HepG2 (cell line): ENCODE results near the gene TACC3. TPM values are rescaled to one million over a fixed set of nuclear protein-coding genes. Genes with fewer than 3 reads are reported as not detected.
A peak's percentile ranks its signal among the peaks of the same experiment; 100 is the strongest.

Experiments
- ATAC-seq: fragments of 200-7000 bp; cut with Tn5 transposase; 3 replicates; pipeline ENCODE4 v1.9.1; 2020; ENCODE audit warnings: mild to moderate bottlenecking, moderate library complexity
- BruUV-seq: library from RNA; stranded (reverse); fragments of 400-500 nt; replicated peaks from 2 replicates; lab custom pipeline; 2021; lab: Mats Ljungman, UMichigan
- CTCF ChIA-PET: fragments of 300-600 bp; formaldehyde crosslinking; extraction: SDS; loops from one replicate; lab custom pipeline; 2021; ENCODE audit warnings: low total read pairs, inconsistent platforms, low intra/inter-chr PET ratio; lab: Yijun Ruan, JAX
- POLR2A ChIA-PET: fragments of 350-600 bp; sonication (Branson Sonifier 250); formaldehyde crosslinking; loops from one replicate; lab custom pipeline; 2020; ENCODE audit warnings: antibody characterized with exemption, inconsistent platforms; lab: Yijun Ruan, JAX
- DNase-seq: peaks from one replicate; pipeline ENCODE4 v3.0.0-alpha.2; 2015; ENCODE audit warnings: low spot score
- FAIRE-seq: peaks from 3 replicates; lab custom pipeline; 2011; peaks lifted over from hg19 to GRCh38; lab: Jason Lieb, UNC
- H2AFZ ChIP-seq: one replicate; pipeline ENCODE4 v1.6.1; 2011; ENCODE audit warnings: low read length, inconsistent platforms
- H3K27ac ChIP-seq: fragments of 300-600 bp; 3 replicates; pipeline ENCODE4 v1.8.0; 2011; ENCODE audit warnings: mixed run types, mild to moderate bottlenecking, mixed read lengths, low read length, inconsistent platforms; ENCODE audit not compliant: insufficient read depth; ENCODE audit errors: extremely low read length
- H3K27me3 ChIP-seq, 2 experiments: fragments of 200-600 bp in 1 of 2; 2 replicates in 1 of 2; 3 replicates in 1 of 2; pipeline versions ENCODE4 v1.6.0 to v1.8.0; 2011; ENCODE audit warnings: low read length in 2 of 2, mild to moderate bottlenecking in 2 of 2, moderate library complexity in 2 of 2, inconsistent platforms in 1 of 2; ENCODE audit not compliant: insufficient read depth in 2 of 2, control insufficient read depth in 1 of 2
- H3K36me3 ChIP-seq, 2 experiments: fragments of 200-600 bp in 1 of 2; replicated peaks in 1 of 2; 2 replicates in 1 of 2; 3 replicates in 1 of 2; pipeline versions ENCODE4 v1.5.1 to v1.8.0; 2011; ENCODE audit warnings: low read length in 2 of 2, inconsistent platforms in 1 of 2; ENCODE audit not compliant: insufficient read depth in 2 of 2, control insufficient read depth in 1 of 2
- H3K4me1 ChIP-seq: 2 replicates; pipeline ENCODE4 v1.5.1; 2012; ENCODE audit warnings: low read length, inconsistent platforms; ENCODE audit not compliant: insufficient read depth
- H3K4me2 ChIP-seq: 2 replicates; pipeline ENCODE4 v1.6.0; 2011; ENCODE audit warnings: low read depth, low read length, inconsistent platforms
- H3K4me3 ChIP-seq, 3 experiments: fragments of 200-600 bp in 1 of 3; sonication (generic), shearing (Covaris generic) in 1 of 3; replicated peaks in 1 of 3; 2 replicates each; pipeline ENCODE4 v1.5.1; 2011 to 2016; ENCODE audit warnings: low read length in 3 of 3, inconsistent platforms in 2 of 3, low read depth in 2 of 3, mild to moderate bottlenecking in 2 of 3, control low read depth in 1 of 3, mixed read lengths in 1 of 3; ENCODE audit not compliant: insufficient read depth in 1 of 3
- H3K79me2 ChIP-seq: one replicate; pipeline ENCODE4 v1.6.1; 2011; ENCODE audit warnings: low read length, inconsistent platforms; ENCODE audit not compliant: insufficient read depth
- H3K9ac ChIP-seq: 2 replicates; pipeline ENCODE4 v1.6.0; 2011; ENCODE audit warnings: mild to moderate bottlenecking, low read depth, low read length, inconsistent platforms; ENCODE audit not compliant: insufficient read depth
- H3K9me3 ChIP-seq: 2 replicates; pipeline ENCODE4 v1.5.1; 2012; ENCODE audit warnings: mild to moderate bottlenecking, low read length
- H4K20me1 ChIP-seq: 2 replicates; pipeline ENCODE4 v1.6.0; 2011; ENCODE audit warnings: inconsistent platforms, mild to moderate bottlenecking, low read length, moderate library complexity; ENCODE audit not compliant: insufficient read depth
- CBFB ChIP-seq: sonication (generic); formaldehyde crosslinking; IDR thresholded peaks from 2 replicates; pipeline ENCODE4 v1.4.0; 2020; ENCODE audit warnings: missing genetic modification reagents
- CCAR2 ChIP-seq: fragments of 200-400 bp; formaldehyde crosslinking; optimal IDR thresholded peaks from 2 replicates; pipeline ENCODE3; 2018; ENCODE audit warnings: low read depth, mild to moderate bottlenecking, low read length, moderate library complexity
- EP300 ChIP-seq, 3 experiments: sonication (generic) in 1 of 3; formaldehyde crosslinking in 1 of 3; IDR thresholded peaks; 2 replicates each; pipeline versions ENCODE4 v1.5.1 to v1.6.1; 2011 to 2020; ENCODE audit warnings: low read depth in 2 of 3, low read length in 2 of 3, borderline replicate concordance in 1 of 3, improper control_type of control experiment in 1 of 3, mild to moderate bottlenecking in 1 of 3, missing genetic modification reagents in 1 of 3, moderate library complexity in 1 of 3
- ETV5 ChIP-seq: IDR thresholded peaks from 2 replicates; pipeline ENCODE4 v1.6.1; 2018; ENCODE audit warnings: missing biosample characterization, missing genetic modification reagents, inconsistent platforms, borderline replicate concordance
- GPN1 ChIP-seq: sonication (generic); formaldehyde crosslinking; IDR thresholded peaks from 2 replicates; pipeline ENCODE4 v1.5.1; 2020; ENCODE audit warnings: missing genetic modification reagents, borderline replicate concordance
- MED1 ChIP-seq: sonication (generic); formaldehyde crosslinking; IDR thresholded peaks from 2 replicates; pipeline ENCODE4 v1.4.0; 2020; ENCODE audit warnings: missing genetic modification reagents
- MTA1 ChIP-seq: sonication (generic); formaldehyde crosslinking; IDR thresholded peaks from 2 replicates; pipeline ENCODE4 v1.4.0; 2020; ENCODE audit warnings: missing genetic modification reagents, mild to moderate bottlenecking, borderline replicate concordance
- SMAD1 ChIP-seq: sonication (generic); formaldehyde crosslinking; IDR thresholded peaks from 2 replicates; pipeline ENCODE4 v1.4.0; 2020; ENCODE audit warnings: missing genetic modification reagents, low read depth, mild to moderate bottlenecking, borderline replicate concordance
- SRSF9 ChIP-seq: fragments of 200-400 bp; formaldehyde crosslinking; IDR thresholded peaks from 2 replicates; pipeline ENCODE4 v1.6.1; 2018; ENCODE audit warnings: borderline replicate concordance, mild to moderate bottlenecking, low read depth, low read length; ENCODE audit not compliant: insufficient read depth, poor library complexity, severe bottlenecking
- TBX3 ChIP-seq: fragments of 450-650 bp; IDR thresholded peaks from 2 replicates; pipeline ENCODE4 v1.6.1; 2017; ENCODE audit warnings: antibody characterized with exemption, mild to moderate bottlenecking, inconsistent platforms, borderline replicate concordance
- ZNF282 ChIP-seq: fragments of 450-650 bp; IDR thresholded peaks from 2 replicates; pipeline ENCODE4 v1.6.1; 2018; ENCODE audit not compliant: partially characterized antibody
- ZNF326 ChIP-seq: sonication (generic); formaldehyde crosslinking; IDR thresholded peaks from 2 replicates; pipeline ENCODE4 v1.4.0; 2020; ENCODE audit warnings: missing genetic modification reagents, borderline replicate concordance
- ZNF558 ChIP-seq: sonication (generic); formaldehyde crosslinking; IDR thresholded peaks from 2 replicates; pipeline ENCODE4 v1.9.0; 2022; ENCODE audit warnings: mild to moderate bottlenecking, missing genetic modification reagents, borderline replicate concordance
- ZNF564 ChIP-seq: sonication (generic); formaldehyde crosslinking; IDR thresholded peaks from 2 replicates; pipeline ENCODE4 v1.8.1; 2023; ENCODE audit warnings: mild to moderate bottlenecking, missing genetic modification reagents
- ZNF775 ChIP-seq: sonication (generic); formaldehyde crosslinking; IDR thresholded peaks from 2 replicates; pipeline ENCODE4 v1.4.0; 2020; ENCODE audit warnings: missing genetic modification reagents, mild to moderate bottlenecking, moderate library complexity, borderline replicate concordance
- WGBS: methylation state at CpG from one replicate; pipeline ENCODE4 v1.1.6; 2017; ENCODE audit warnings: low lambda C conversion rate; 5-methylcytosine and 5-hydroxymethylcytosine counted together
- in situ Hi-C: cut with HindIII; loops from 2 replicates; pipeline ENCODE4 v1.10.0; 2017; ENCODE audit warnings: low pct_unique_long_range_greater_than_20kb; ENCODE audit not compliant: extremely low pct_ligation_motif_present
- intact Hi-C: fragments of 100-400 bp; cut with micrococcal nuclease; formaldehyde crosslinking; loops from one replicate; pipeline ENCODE4 v1.10.0; 2022; ENCODE audit not compliant: unreplicated experiment
- polyA plus RNA-seq, 8 experiments: library from polyadenylated mRNA; depleted of rRNA in 3 of 8; stranded (reverse) in 7 of 8; unstranded in 1 of 8; fragments of >200 nt; fragmentation: Illumina TruSeq in 4 of 8; extraction: Trizol in 4 of 8; gene quantifications; 2 replicates each; pipeline versions ENCODE4 v1.2.1 to v1.2.3, GENCODE V29; 2011 to 2016; ENCODE audit warnings: low read depth in 4 of 8, missing spikeins in 1 of 8, mixed read lengths in 1 of 8; ENCODE audit not compliant: insufficient read depth in 1 of 8
- total RNA-seq, 5 experiments: library from RNA; depleted of rRNA; stranded (reverse); fragments of >200 nt; fragmentation: Illumina TruSeq; extraction: Trizol; gene quantifications; 2 replicates each; pipeline ENCODE4 v1.2.3, GENCODE V29; 2016; ENCODE audit warnings: low read depth in 1 of 5
- TF ChIP-seq, protein P1 (sequence below): sonication (generic); formaldehyde crosslinking; IDR thresholded peaks from 2 replicates; pipeline ENCODE4 v1.5.1; 2020; ENCODE audit warnings: mild to moderate bottlenecking, missing genetic modification reagents, borderline replicate concordance

The TACC3 gene
- total and polyA plus RNA-seq, 2 of the 13 experiments (the other 11 are each of a cell fraction or from before 2014, with no cell fraction given): 20.3 to 21.2 TPM

DNA sequence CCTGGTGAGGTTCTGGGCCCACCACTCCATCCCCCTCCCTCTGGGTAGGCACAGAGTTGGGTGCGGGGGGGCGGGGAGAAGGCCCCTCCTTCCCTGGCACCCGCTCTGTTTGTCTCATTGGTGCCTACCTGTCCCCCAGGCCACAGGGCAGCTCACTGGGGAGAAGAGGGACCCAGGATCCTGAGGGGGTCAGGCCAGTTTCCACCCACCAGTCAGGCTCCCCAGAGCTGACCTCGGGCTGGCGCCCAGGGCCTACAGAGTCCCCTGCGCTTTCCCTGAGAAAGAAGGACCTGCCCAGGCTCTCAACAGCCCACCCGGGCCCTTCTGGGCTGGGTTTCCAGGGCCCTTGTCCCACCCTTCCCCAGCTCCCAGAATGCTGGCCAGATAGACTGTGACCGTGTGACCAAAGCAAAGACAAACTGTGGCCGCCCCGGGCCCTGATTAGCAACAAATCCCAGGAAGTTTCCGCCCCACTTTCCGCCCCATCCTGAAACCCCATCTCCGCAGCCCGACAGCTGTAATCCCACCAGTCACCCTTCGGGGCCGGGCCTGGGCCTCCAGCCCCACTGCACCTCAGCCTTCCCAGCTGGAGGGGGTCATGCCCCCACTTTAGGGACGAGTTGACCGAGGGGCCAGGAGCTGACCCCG, 38.0 kb downstream of the TACC3 start (continued):
- no peak for TF ChIP-seq ZNF326 (CRISPR knock-in tag)
- no peak for TF ChIP-seq CCAR2
- TF ChIP-seq ZNF775 (CRISPR knock-in tag): no peak
- no peak for TF ChIP-seq ZNF282
- TF ChIP-seq, all 625 proteins: peak for 9

GRCh38 chr4:1759818-1760223, 38.5 kb downstream of the TACC3 start:
- Histone ChIP-seq H3K4me1 (peaks cover 88% of the 10 kb centered on the region), H3K27me3 (no peaks in the 10 kb centered on the region), H2AFZ (no peak overlapping the region), H3K27ac (peak overlapping the region; percentile 23), H3K36me3 (no peaks in the 10 kb centered on the region), H3K79me2 (no peaks in the 10 kb centered on the region), H3K4me2 (peak overlapping the region; percentile 48), H3K9me3 (no peaks in the 10 kb centered on the region), H4K20me1 (no peaks in the 10 kb centered on the region), H3K4me3 (peak overlapping the region in 1 of 3 experiments; percentile 48; a peak in 1 of 6 replicates), H3K9ac (0 out of 2 replicates have a peak overlapping the region, but pooled peaks have one; percentile 27)
- BruUV-seq: no TSS peak
- FAIRE-seq (no peak), ATAC-seq (peak; percentile 14), DNase-seq (no peak)
- intact Hi-C loops: no loop called here
- WGBS: no CpG with 5 or more reads among the region's 13 CpGs
- ChIA-PET POLR2A (interaction anchor here (0.9 to 34.3 kb wide), 8 partner anchors 8 to 104 kb away, joined by 3 to 1258 read pairs (median 4); partner anchors contain the start of gene FGFR3), CTCF (interaction anchor here (0.9 to 1.4 kb wide), 2 partner anchors 50 to 51 kb away, joined by 3 read pairs; no protein-coding TSS in a partner anchor)
- in situ Hi-C loops: loop anchor here (10.0 kb wide), 1 partner anchor 45 kb away; no protein-coding TSS in a partner anchor
- TF ChIP-seq ZNF564 (CRISPR knock-in tag) (no peak), SMAD1 (CRISPR knock-in tag) (no peak), GPN1 (CRISPR knock-in tag) (no peak), CBFB (CRISPR knock-in tag) (no peak), ETV5 (CRISPR knock-in tag) (peak; percentile 58; the same call in 1 of the 2 replicates), MED1 (CRISPR knock-in tag) (no peak), ZNF558 (CRISPR knock-in tag) (0 out of 2 replicates have a peak, but pooled peaks have one; percentile 28), TBX3 (no peak), MTA1 (peak; percentile 34; the same call in 1 of the 2 replicates), SRSF9 (no peak), EP300 (IDR thresholded peaks at IDR 0.05; ENCODE audit: low read depth in 2 of 2, low read length in 2 of 2) (no peak), EP300 (CRISPR knock-in tag; IDR thresholded peaks at IDR 0.05; ENCODE audit: borderline replicate concordance) (no peak)
- TF ChIP-seq, protein P1, sequence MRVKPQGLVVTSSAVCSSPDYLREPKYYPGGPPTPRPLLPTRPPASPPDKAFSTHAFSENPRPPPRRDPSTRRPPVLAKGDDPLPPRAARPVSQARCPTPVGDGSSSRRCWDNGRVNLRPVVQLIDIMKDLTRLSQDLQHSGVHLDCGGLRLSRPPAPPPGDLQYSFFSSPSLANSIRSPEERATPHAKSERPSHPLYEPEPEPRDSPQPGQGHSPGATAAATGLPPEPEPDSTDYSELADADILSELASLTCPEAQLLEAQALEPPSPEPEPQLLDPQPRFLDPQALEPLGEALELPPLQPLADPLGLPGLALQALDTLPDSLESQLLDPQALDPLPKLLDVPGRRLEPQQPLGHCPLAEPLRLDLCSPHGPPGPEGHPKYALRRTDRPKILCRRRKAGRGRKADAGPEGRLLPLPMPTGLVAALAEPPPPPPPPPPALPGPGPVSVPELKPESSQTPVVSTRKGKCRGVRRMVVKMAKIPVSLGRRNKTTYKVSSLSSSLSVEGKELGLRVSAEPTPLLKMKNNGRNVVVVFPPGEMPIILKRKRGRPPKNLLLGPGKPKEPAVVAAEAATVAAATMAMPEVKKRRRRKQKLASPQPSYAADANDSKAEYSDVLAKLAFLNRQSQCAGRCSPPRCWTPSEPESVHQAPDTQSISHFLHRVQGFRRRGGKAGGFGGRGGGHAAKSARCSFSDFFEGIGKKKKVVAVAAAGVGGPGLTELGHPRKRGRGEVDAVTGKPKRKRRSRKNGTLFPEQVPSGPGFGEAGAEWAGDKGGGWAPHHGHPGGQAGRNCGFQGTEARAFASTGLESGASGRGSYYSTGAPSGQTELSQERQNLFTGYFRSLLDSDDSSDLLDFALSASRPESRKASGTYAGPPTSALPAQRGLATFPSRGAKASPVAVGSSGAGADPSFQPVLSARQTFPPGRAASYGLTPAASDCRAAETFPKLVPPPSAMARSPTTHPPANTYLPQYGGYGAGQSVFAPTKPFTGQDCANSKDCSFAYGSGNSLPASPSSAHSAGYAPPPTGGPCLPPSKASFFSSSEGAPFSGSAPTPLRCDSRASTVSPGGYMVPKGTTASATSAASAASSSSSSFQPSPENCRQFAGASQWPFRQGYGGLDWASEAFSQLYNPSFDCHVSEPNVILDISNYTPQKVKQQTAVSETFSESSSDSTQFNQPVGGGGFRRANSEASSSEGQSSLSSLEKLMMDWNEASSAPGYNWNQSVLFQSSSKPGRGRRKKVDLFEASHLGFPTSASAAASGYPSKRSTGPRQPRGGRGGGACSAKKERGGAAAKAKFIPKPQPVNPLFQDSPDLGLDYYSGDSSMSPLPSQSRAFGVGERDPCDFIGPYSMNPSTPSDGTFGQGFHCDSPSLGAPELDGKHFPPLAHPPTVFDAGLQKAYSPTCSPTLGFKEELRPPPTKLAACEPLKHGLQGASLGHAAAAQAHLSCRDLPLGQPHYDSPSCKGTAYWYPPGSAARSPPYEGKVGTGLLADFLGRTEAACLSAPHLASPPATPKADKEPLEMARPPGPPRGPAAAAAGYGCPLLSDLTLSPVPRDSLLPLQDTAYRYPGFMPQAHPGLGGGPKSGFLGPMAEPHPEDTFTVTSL (CRISPR knock-in tag): no peak
